ENCODE data around the gene NPFF. TPM values are rescaled to one million over a fixed set of nuclear protein-coding genes. Genes with fewer than 3 reads are reported as not detected.

NPFF gene
- total RNA-seq, 3 donors from 2014 or later: 0.98 TPM; not detected in 2

DNA sequence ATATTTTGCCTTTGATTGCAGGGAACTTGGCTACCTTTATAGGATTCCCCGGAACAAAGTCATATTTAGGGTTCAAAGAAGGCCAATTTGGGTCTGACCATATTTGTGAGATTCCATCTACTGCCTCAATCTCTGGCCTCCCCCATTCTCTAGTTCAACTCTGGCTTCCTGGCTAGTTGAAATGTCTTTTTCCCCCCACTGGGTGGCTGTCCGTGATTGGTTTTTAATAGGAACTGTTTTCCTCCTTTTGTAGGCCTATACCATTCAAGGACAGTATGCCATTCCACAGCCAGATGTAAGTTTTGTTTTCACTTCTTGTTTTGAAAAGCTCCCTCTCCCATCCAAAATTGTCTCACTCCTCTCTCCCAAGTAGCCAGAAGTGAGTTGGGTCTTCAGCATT, 41.6 kb downstream of the NPFF start:
- no peak for DNase-seq (ENCODE audit: low spot score in 2 of 2)
- peak overlapping the region; percentile 11 to 28 for H3K27ac ChIP-seq
- intact Hi-C loops (cut with DNase I; ENCODE audit: low total_unique reads): no loop called here
- no peaks in the 10 kb centered on the region for H3K4me1 ChIP-seq
- H3K9me3 ChIP-seq: no peaks in the 10 kb centered on the region
- no peaks in the 10 kb centered on the region for H3K27me3 ChIP-seq
- H3K4me3 ChIP-seq: no peak overlapping the region
- H3K36me3 ChIP-seq: peaks cover 27% of the 10 kb centered on the region
- TF ChIP-seq POLR2A (IDR thresholded peaks at IDR 0.05): no peak

DNA sequence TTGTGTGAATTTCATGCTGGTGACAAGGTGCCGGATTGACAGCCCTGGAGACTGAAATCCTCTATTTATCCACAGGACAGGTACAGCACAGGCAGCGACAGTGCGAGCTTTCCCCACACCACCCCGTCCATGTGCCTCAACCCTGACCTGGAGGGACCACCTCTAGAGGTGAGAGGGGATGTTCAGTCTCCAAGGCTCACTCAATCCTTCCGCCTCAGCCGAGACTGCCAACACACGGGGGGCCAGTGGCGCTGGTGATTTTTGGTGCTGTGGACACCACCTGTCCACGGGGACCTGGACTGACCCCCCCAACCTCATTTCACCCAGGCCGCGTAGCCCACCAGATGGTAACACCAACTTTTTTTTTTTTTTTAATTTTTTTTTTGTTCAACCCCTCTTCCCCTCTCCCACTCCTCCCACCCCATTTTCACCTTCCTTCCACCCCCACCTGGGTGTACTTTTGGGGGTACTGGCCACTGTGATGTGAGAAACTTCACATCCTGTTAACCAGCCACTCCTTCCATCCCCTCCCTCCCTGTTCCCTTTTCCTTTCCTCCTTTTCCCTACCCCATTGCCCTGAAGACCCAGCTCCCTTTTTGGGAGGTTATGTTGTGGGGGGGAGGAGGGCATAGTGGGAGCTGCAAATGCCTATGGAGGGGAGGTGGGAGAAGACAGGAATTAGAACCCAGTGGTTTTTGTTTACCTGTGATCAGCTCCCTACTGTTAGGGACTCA, 42.4 kb downstream of the NPFF start:
- H3K27me3 ChIP-seq: no peaks in the 10 kb centered on the region
- no peaks in the 10 kb centered on the region for H3K9me3 ChIP-seq
- H3K36me3 ChIP-seq: peaks cover 34% of the 10 kb centered on the region
- intact Hi-C loops (cut with DNase I; ENCODE audit: low total_unique reads): no loop called here
- H3K4me3 ChIP-seq: no peak overlapping the region
- TF ChIP-seq POLR2A (IDR thresholded peaks at IDR 0.05) (no peak), POLR2AphosphoS5 (IDR thresholded peaks at IDR 0.05) (no peak)
- TF ChIP-seq, protein P1, sequence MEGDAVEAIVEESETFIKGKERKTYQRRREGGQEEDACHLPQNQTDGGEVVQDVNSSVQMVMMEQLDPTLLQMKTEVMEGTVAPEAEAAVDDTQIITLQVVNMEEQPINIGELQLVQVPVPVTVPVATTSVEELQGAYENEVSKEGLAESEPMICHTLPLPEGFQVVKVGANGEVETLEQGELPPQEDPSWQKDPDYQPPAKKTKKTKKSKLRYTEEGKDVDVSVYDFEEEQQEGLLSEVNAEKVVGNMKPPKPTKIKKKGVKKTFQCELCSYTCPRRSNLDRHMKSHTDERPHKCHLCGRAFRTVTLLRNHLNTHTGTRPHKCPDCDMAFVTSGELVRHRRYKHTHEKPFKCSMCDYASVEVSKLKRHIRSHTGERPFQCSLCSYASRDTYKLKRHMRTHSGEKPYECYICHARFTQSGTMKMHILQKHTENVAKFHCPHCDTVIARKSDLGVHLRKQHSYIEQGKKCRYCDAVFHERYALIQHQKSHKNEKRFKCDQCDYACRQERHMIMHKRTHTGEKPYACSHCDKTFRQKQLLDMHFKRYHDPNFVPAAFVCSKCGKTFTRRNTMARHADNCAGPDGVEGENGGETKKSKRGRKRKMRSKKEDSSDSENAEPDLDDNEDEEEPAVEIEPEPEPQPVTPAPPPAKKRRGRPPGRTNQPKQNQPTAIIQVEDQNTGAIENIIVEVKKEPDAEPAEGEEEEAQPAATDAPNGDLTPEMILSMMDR (IDR thresholded peaks at IDR 0.05): no peak
- no peak for DNase-seq (ENCODE audit: low spot score in 2 of 2)
- no peaks in the 10 kb centered on the region for H3K4me1 ChIP-seq
- H3K27ac ChIP-seq: no peak overlapping the region

DNA sequence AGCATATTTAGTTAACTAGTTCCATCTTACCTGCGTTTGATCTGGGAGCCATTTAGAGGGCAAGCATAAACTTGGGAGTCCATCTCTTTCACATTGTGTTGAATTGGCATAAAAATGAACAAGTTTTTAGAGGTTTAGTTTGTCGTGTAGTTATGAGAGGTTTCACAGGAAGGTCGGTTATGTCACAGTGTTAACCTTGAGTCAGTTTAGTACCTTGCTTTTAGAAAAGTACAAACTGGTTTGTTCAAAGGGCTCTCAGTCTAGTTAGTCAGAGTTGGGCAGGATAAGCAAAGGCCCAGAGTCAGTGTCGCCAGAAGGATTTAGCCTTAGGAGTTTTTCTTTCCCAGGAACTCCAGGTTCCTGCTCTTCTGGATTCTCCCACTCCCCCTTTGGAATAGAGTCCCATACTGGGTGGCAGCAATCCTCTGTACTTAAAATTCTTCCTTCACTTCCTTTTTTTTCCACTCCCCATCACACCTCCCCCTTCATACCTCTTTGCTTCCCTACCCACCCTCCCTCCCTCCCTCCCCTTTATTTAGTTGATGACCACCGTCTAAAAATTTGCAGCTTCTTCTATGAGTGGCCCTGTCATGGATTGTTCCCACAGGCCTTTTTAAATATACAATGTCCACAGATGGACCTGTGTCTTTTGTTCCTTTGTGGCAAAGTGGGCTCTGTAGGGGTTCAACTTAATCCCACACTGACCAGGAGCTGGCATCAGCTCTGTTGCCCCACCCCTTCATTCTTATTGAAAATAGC, 43.3 kb downstream of the NPFF start:
- Histone ChIP-seq H3K27me3 (no peaks in the 10 kb centered on the region), H3K27ac (peak overlapping the region in 1 of 2 donors; percentile 9), H3K36me3 (peaks cover 34% of the 10 kb centered on the region), H3K9me3 (no peaks in the 10 kb centered on the region), H3K4me1 (no peaks in the 10 kb centered on the region), H3K4me3 (no peak overlapping the region)
- no peak for TF ChIP-seq POLR2A (IDR thresholded peaks at IDR 0.05)
- TF ChIP-seq POLR2AphosphoS5 (IDR thresholded peaks at IDR 0.05): no peak
- TF ChIP-seq, protein P1 (IDR thresholded peaks at IDR 0.05): no peak
- intact Hi-C loops (cut with DNase I; ENCODE audit: low total_unique reads): no loop called here
- no peak for DNase-seq (ENCODE audit: low spot score in 2 of 2)

DNA sequence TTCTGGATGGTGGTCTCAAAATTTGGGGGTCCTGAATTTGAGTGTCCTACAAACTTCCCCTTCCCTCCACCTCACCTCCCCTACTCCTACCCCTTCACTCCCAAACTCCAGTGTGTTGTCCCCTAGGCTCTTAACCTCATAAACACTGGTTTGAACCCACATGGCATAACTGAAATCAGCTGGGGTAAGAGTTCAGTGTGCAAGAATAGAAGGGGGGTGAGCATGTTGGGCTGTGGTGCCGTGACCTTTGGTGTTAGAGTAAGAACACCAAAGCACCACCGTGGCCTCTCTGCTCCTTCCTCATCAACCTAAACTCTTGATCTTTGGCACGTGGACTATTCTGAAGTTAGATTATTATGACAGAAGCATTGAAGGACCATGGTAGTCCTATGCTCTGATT, 44.3 kb downstream of the NPFF start:
- peak overlapping the region in 1 of 2 donors; percentile 9 for H3K27ac ChIP-seq
- intact Hi-C loops (cut with DNase I; ENCODE audit: low total_unique reads): no loop called here
- no peak overlapping the region for H3K4me3 ChIP-seq
- peaks cover 30% of the 10 kb centered on the region for H3K36me3 ChIP-seq
- H3K27me3 ChIP-seq: no peaks in the 10 kb centered on the region
- no peak for DNase-seq (ENCODE audit: low spot score in 2 of 2)
- no peaks in the 10 kb centered on the region for H3K4me1 ChIP-seq
- H3K9me3 ChIP-seq: no peaks in the 10 kb centered on the region
- TF ChIP-seq POLR2A (IDR thresholded peaks at IDR 0.05) (no peak), POLR2AphosphoS5 (IDR thresholded peaks at IDR 0.05) (no peak)
- TF ChIP-seq, protein P1 (IDR thresholded peaks at IDR 0.05): no peak

DNA sequence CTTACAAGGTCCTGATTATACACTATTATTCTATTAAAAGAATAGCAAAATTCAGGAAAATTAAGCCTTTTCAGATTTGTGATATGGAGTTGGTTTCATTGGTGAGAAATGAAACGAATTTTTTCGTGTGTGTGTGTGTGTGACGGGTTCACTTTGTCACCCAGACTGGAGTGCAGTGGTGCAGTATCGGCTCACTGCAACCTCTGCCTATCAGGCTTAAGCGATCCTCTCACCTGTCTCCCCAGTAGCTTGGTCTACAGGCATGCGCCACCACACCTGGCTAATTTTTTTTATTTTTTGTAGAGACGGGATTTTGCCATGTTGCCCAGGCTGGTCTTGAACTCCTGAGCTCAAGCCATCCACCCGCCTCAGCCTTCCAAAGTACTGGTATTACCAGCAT, 45.7 kb downstream of the NPFF start:
- no peaks in the 10 kb centered on the region for H3K9me3 ChIP-seq
- DNase-seq (ENCODE audit: low spot score in 2 of 2): no peak
- H3K4me3 ChIP-seq: no peak overlapping the region
- TF ChIP-seq POLR2AphosphoS5 (IDR thresholded peaks at IDR 0.05): no peak
- TF ChIP-seq, protein P1 (IDR thresholded peaks at IDR 0.05): no peak
- TF ChIP-seq POLR2A (IDR thresholded peaks at IDR 0.05): no peak
- H3K4me1 ChIP-seq: no peaks in the 10 kb centered on the region
- no peak overlapping the region for H3K27ac ChIP-seq
- intact Hi-C loops (cut with DNase I; ENCODE audit: low total_unique reads): no loop called here
- peaks cover 23% of the 10 kb centered on the region for H3K36me3 ChIP-seq
- H3K27me3 ChIP-seq: no peaks in the 10 kb centered on the region
